CD4-positive, CD25-positive, alpha-beta regulatory T cell (primary cell): ENCODE data around the gene PHKA2. TPM values are rescaled to one million over a fixed set of nuclear protein-coding genes. Genes with fewer than 3 reads are reported as not detected.
"Not testable (repeated sequence)": the region's sequence is repeated elsewhere in the genome, so short reads cannot be mapped to it uniquely, and the experiment has no call there.

Source experiments
- ATAC-seq, 2 donors: fragments of 150-1000 bp; cut with Tn5 transposase; one replicate each; pipeline ENCODE4 v1.10.0; 2021; ENCODE audit warnings: low read depth in 2 of 2, moderate number of reproducible peaks in 2 of 2, moderate library complexity in 1 of 2
- DNase-seq, 3 donors: peaks; one replicate each; pipeline versions ENCODE4 v3.0.0 to v3.0.0-alpha.2; 2012 to 2022; ENCODE audit warnings: mixed read lengths in 1 of 3
- H3K27ac ChIP-seq: one replicate; pipeline ENCODE4 v1.7.0; 2013; ENCODE audit warnings: mild to moderate bottlenecking, low read length; ENCODE audit not compliant: insufficient read depth, poor library complexity, severe bottlenecking
- H3K27me3 ChIP-seq: one replicate; pipeline ENCODE4 v1.7.0; 2013; ENCODE audit warnings: low read length; ENCODE audit not compliant: control insufficient read depth, insufficient read depth
- H3K36me3 ChIP-seq: one replicate; pipeline ENCODE4 v1.7.0; 2013; ENCODE audit warnings: mild to moderate bottlenecking, low read length, moderate library complexity; ENCODE audit not compliant: control insufficient read depth, insufficient read depth
- H3K4me1 ChIP-seq: 2 replicates; pipeline ENCODE4 v1.7.0; 2013; ENCODE audit warnings: mild to moderate bottlenecking, low read length; ENCODE audit not compliant: insufficient read depth, control insufficient read depth, poor library complexity, severe bottlenecking
- H3K4me3 ChIP-seq: one replicate; pipeline ENCODE4 v1.7.0; 2013; ENCODE audit warnings: low read depth, mild to moderate bottlenecking, low read length, moderate library complexity
- H3K9me3 ChIP-seq, 2 experiments: 1 replicate in 1 of 2; 2 replicates in 1 of 2; pipeline ENCODE4 v1.7.0; 2013; ENCODE audit warnings: low read length in 2 of 2, mild to moderate bottlenecking in 1 of 2, moderate library complexity in 1 of 2; ENCODE audit not compliant: control insufficient read depth in 2 of 2
- H3K27ac Mint-ChIP-seq, 3 donors: one replicate each; pipeline ENCODE4 v1.8.0; 2020 to 2022; ENCODE audit warnings: mild to moderate bottlenecking in 3 of 3, mixed read lengths in 3 of 3, moderate library complexity in 2 of 3
- H3K27me3 Mint-ChIP-seq: one replicate; pipeline ENCODE4 v1.8.0; 2022; ENCODE audit warnings: mild to moderate bottlenecking, mixed read lengths
- H3K36me3 Mint-ChIP-seq: one replicate; pipeline ENCODE4 v1.8.0; 2020; ENCODE audit warnings: mixed read lengths
- H3K4me1 Mint-ChIP-seq, 4 donors: one replicate each; pipeline ENCODE4 v1.8.0; 2020 to 2022; ENCODE audit warnings: mixed read lengths in 4 of 4, mild to moderate bottlenecking in 1 of 4
- H3K4me3 Mint-ChIP-seq, 4 donors: one replicate each; pipeline ENCODE4 v1.8.0; 2020 to 2022; ENCODE audit warnings: mild to moderate bottlenecking in 4 of 4, mixed read lengths in 4 of 4, moderate library complexity in 3 of 4
- H3K9me3 Mint-ChIP-seq, 7 donors: one replicate each; pipeline ENCODE4 v1.8.0; 2020 to 2022; ENCODE audit warnings: mixed read lengths in 7 of 7, mild to moderate bottlenecking in 3 of 7, moderate library complexity in 2 of 7
- polyA plus RNA-seq, 4 donors: library from polyadenylated mRNA; unstranded; fragments of 300-500 nt; fragmentation: Illumina TruSeq; gene quantifications; one replicate each; pipeline ENCODE4 v1.2.3, GENCODE V29; 2021
- total RNA-seq: library from RNA; stranded (reverse); gene quantifications from one replicate; pipeline ENCODE4 v1.2.3, GENCODE V29; 2022

The PHKA2 gene
- total and polyA plus RNA-seq, 5 donors from 2014 or later: 5.2 to 33.8 (median 6.4) TPM

DNA sequence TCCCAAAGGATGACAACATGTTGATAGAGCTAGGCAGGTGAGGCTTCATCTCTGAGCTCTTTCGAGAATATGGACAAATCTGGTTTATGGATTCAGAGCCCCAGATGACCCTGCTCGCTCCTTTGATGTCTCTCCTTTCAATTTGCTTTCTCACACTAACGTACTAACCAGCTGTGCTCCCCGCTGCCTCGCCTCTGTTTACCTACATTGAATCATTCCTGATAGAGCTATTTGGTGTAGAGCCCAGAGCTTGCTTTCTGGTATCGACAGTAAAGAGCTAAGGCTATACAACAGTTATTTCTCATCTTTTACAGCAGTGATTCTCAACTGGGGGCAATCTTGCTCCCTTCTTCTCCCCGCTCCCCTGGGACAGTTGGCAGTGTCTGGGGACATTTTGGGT is 8.9 kb upstream of the PHKA2 start:
- Mint-ChIP-seq H3K4me3 (no peak overlapping the region), H3K27me3 (no peaks in the 10 kb centered on the region), H3K27ac (no peak overlapping the region), H3K36me3 (no peaks in the 10 kb centered on the region), H3K4me1 (no peaks in the 10 kb centered on the region), H3K9me3 (peaks cover 0 to 2% (median 0%) of the 10 kb centered on the region in 7 donors)
- no peaks in the 10 kb centered on the region for H3K9me3 ChIP-seq
- H3K36me3 ChIP-seq: no peaks in the 10 kb centered on the region
- DNase-seq (no peak), ATAC-seq (no peak)
- no peak overlapping the region for H3K4me3 ChIP-seq
- H3K27me3 ChIP-seq: no peaks in the 10 kb centered on the region
- H3K4me1 ChIP-seq: no peaks in the 10 kb centered on the region
- H3K27ac ChIP-seq: no peak overlapping the region

DNA sequence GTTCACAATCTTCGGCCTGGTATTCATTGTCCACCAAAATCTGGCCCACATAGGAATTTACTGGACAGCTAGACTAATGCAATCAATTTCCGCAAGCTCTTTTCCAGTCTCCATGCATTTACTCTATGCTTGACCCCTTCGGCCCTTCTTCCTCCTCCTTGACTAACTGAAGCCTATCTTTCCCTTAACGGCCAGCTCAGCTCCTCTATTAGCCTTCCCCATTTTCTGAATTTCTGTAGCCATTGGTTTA is 1.2 kb upstream of the PHKA2 start:
- ATAC-seq (no peak), DNase-seq (no peak)
- Mint-ChIP-seq H3K36me3 (peaks cover 4% of the 10 kb centered on the region), H3K27me3 (no peaks in the 10 kb centered on the region), H3K4me1 (peaks cover 0 to 28% (median 8%) of the 10 kb centered on the region in 4 donors), H3K4me3 (peak overlapping the region; percentile 72 to 93 (median 87)), H3K27ac (peak overlapping the region; percentile 68 to 97 (median 86)), H3K9me3 (no peaks in the 10 kb centered on the region)
- peak overlapping the region; percentile 89 for H3K27ac ChIP-seq
- H3K9me3 ChIP-seq: no peaks in the 10 kb centered on the region
- no peaks in the 10 kb centered on the region for H3K27me3 ChIP-seq
- peaks cover 14% of the 10 kb centered on the region for H3K4me1 ChIP-seq
- H3K36me3 ChIP-seq: no peaks in the 10 kb centered on the region
- peak overlapping the region; percentile 85 for H3K4me3 ChIP-seq

DNA sequence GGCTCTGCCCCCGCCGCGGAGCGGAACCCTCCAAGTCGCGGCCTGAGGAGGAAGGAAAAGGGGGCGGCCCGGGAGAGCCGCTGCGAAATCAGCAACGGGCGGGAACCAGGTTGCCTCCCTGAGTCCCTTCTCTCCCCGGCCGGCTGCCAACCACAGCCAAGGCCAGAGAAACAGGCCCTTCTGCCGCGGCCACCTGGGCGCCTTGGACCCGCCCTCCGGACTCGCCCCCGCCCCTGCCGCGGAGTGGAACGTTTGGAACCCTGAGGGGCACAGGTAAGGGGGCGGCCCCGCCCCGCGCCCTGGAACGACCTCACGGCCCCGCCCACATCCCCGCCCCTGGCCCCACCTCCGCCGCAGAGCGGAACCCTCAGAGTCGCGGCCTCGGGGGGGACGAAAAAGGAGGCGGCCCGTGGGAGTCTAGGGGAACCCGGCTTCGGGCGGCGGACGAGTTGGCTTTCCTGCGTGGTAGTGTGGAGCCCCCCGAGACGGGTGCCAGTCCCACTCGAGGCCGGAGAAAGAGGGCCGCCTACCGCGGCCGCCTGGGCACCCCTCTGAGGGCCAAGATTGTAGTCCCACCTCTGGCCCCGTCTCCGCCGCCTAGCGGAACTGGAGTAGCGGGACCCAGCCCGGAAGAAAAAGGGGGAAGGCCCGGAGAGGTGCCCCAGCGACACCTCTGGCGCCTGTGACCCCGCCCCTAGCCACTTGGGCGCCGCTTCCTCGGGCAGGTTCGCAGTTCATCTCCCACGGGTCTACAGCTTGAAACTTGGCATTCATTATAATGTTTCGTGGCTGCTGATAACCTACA is 669 bp upstream of the PHKA2 start:
- Mint-ChIP-seq H3K36me3 (peaks cover 4% of the 10 kb centered on the region), H3K4me1 (peaks cover 0 to 30% (median 8%) of the 10 kb centered on the region in 4 donors), H3K27me3 (no peaks in the 10 kb centered on the region), H3K27ac (peak overlapping the region; percentile 68 to 97 (median 86)), H3K4me3 (peak overlapping the region; percentile 72 to 93 (median 87)), H3K9me3 (no peaks in the 10 kb centered on the region)
- no peaks in the 10 kb centered on the region for H3K9me3 ChIP-seq
- H3K4me3 ChIP-seq: peak overlapping the region; percentile 85
- H3K4me1 ChIP-seq: peaks cover 14% of the 10 kb centered on the region
- peak overlapping the region; percentile 89 for H3K27ac ChIP-seq
- DNase-seq (peak; percentile 78 to 89 (median 89)), ATAC-seq (peak; percentile 88 to 89)
- H3K27me3 ChIP-seq: no peaks in the 10 kb centered on the region
- no peaks in the 10 kb centered on the region for H3K36me3 ChIP-seq

DNA sequence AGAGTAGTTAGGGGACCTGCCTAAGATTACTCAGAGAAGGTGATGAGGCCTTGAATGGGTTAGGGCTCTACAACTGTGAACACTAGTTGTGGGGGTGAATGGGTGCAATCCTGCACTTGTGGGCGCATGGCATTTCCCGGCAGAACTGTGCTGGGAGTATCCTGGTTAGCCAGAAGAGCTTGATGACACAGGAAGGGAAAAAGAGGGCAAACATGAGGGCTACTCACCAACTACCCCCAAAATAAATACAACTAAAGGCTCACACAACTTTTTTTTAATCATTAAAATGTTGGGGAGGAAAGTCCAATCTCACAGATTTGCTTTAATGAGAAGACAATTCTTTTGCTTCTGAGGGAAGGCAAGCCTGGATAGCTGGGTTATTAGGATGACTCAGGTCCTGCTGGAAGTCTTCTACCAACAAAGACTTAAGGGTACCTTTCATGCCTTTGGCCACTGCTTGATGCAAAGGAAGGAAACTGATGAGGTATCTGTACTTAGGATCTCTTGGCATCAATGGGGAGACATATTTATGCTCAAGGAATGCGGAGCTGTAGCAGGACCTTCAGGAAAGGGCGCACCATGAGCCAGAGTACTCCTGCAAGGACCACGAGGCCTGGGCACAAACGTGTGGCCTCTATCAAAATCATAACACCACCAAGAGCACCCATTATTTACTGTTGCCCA is 2.6 kb downstream of the PHKA2 start:
- Mint-ChIP-seq H3K36me3 (peaks cover 4% of the 10 kb centered on the region), H3K4me3 (peak overlapping the region in 2 of 4 donors; percentile 21 to 90), H3K27me3 (no peaks in the 10 kb centered on the region), H3K27ac (no peak overlapping the region), H3K9me3 (peaks cover 0 to 4% (median 0%) of the 10 kb centered on the region in 7 donors), H3K4me1 (peaks cover 3 to 30% (median 8%) of the 10 kb centered on the region in 4 donors)
- ATAC-seq: no peak
- H3K4me3 ChIP-seq: no peak overlapping the region
- DNase-seq: no peak
- peaks cover 14% of the 10 kb centered on the region for H3K4me1 ChIP-seq
- H3K9me3 ChIP-seq: no peaks in the 10 kb centered on the region
- H3K27me3 ChIP-seq: no peaks in the 10 kb centered on the region
- no peak overlapping the region for H3K27ac ChIP-seq
- no peaks in the 10 kb centered on the region for H3K36me3 ChIP-seq

DNA sequence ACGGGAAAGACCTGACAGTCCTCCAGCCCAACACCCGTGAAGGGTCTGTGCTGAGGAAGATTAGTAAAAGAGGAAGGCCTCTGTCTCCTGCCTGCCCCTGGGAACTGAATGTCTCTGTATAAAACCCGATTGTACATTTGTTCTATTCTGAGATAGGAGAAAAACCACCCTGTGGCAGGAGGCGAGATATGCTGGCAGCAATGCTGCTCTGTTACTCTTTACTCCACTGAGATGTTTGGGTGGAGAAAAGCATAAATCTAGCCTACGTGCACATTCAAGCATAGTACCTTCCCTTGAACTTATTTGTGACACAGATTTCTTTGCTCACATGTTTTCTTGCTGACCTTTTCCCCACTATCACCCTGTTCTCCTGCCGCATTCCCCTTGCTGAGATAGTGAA is 3.7 kb downstream of the PHKA2 start:
- H3K27ac Mint-ChIP-seq, H3K27me3 ChIP-seq, H3K9me3 ChIP-seq, H3K9me3 Mint-ChIP-seq, H3K27me3 Mint-ChIP-seq, H3K4me3 ChIP-seq, ATAC-seq, H3K27ac ChIP-seq, DNase-seq, H3K36me3 ChIP-seq, H3K4me3 Mint-ChIP-seq, H3K36me3 Mint-ChIP-seq: not testable (repeated sequence)
- peaks cover 2 to 24% (median 8%) of the 10 kb centered on the region in 4 donors for H3K4me1 Mint-ChIP-seq
- H3K4me1 ChIP-seq: peaks cover 14% of the 10 kb centered on the region

DNA sequence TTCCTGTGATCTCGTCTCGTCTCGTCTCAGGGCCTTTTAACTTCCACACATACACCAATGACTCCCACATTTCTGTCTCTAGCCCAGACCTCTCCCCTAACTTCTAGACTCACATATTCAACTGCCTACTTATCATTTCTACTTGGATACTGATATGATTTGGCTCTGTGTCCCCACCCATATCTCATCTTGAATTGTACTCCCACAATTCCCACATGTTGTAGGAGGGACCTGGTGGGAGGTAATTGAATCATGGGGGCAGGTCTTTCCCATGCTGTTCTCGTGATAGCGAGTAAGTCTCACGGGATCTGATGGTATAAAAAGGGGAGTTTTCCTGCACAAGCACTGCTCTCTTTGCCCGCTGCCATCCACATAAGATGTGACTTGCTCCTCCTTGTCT is 8.9 kb downstream of the PHKA2 start:
- no peaks in the 10 kb centered on the region for H3K27me3 Mint-ChIP-seq
- ATAC-seq (no peak), DNase-seq (no peak)
- Histone ChIP-seq H3K27me3 (no peaks in the 10 kb centered on the region), H3K4me1 (no peaks in the 10 kb centered on the region), H3K9me3 (no peaks in the 10 kb centered on the region), H3K27ac (no peak overlapping the region), H3K4me3 (no peak overlapping the region), H3K36me3 (no peaks in the 10 kb centered on the region)
- peaks cover 0 to 8% (median 0%) of the 10 kb centered on the region in 7 donors for H3K9me3 Mint-ChIP-seq
- H3K4me3 Mint-ChIP-seq: no peak overlapping the region
- peaks cover 4% of the 10 kb centered on the region for H3K36me3 Mint-ChIP-seq
- no peak overlapping the region for H3K27ac Mint-ChIP-seq
- peaks cover 0 to 8% (median 4%) of the 10 kb centered on the region in 4 donors for H3K4me1 Mint-ChIP-seq

DNA sequence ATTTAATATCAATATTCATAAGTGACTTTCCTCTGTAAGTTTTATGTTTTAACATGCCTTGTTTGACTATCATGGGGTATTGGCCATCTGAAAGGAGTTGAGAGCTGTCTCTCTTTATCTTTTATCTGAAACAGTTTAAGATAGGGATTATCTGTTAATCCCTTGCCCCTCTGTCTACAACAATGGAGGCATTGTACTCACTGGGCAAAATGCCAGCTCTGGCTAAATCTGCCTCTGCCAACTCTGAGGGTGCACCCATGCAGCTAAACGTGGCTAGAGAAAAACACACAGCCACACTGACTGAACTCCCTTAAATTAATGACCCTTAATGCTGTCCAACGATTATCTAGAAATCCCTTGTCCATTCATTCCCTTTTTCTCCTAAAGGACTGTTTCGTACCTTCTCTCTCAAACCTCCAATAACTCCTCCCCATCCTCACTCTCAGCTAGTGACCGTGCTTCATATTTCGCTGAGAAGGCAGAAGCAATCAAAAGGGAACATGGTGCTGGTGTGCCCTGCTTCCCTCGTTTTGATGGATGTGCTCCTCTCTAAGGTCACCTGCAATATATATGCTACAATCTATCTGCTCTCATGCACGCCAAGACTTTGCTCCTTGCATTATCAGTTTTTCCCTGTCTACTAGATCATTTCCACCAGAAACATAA is 10.3 kb downstream of the PHKA2 start:
- H3K4me1 ChIP-seq: no peaks in the 10 kb centered on the region
- ATAC-seq (no peak), DNase-seq (no peak)
- no peaks in the 10 kb centered on the region for H3K9me3 ChIP-seq
- no peaks in the 10 kb centered on the region for H3K36me3 ChIP-seq
- H3K4me3 Mint-ChIP-seq: no peak overlapping the region
- H3K27me3 ChIP-seq: no peaks in the 10 kb centered on the region
- no peak overlapping the region for H3K27ac Mint-ChIP-seq
- peaks cover 4% of the 10 kb centered on the region for H3K36me3 Mint-ChIP-seq
- peaks cover 0 to 8% (median 0%) of the 10 kb centered on the region in 7 donors for H3K9me3 Mint-ChIP-seq
- no peak overlapping the region for H3K4me3 ChIP-seq
- peaks cover 0 to 8% (median 2%) of the 10 kb centered on the region in 4 donors for H3K4me1 Mint-ChIP-seq
- no peaks in the 10 kb centered on the region for H3K27me3 Mint-ChIP-seq
- H3K27ac ChIP-seq: no peak overlapping the region
